DMS153 treated with DMSO at 0.1 percent for 48 hours (cell line): ENCODE measurements around the gene ATAD1.
"Not testable (repeated sequence)": the region's sequence is repeated elsewhere in the genome, so short reads cannot be mapped to it uniquely, and the experiment has no call there.

Source experiments
- DNase-seq: peaks from one replicate; lab custom pipeline; 2025; ENCODE audit not compliant: unreplicated experiment; lab: John Stamatoyannopoulos, UW

Gene ATAD1

GRCh38 chr10:87817609-87818504 is at the start of gene ATAD1:
TSS of gene ATAD1 (minus strand) at chr10:87818226. CDS start at chr10:87814599, 3,627 bp downstream.
- DNase-seq = peak; percentile 83

GRCh38 chr10:87867453-87867852 is 49.4 kb upstream of the ATAD1 start:
- DNase-seq = no peak

GRCh38 chr10:87866412-87866974 is 48.5 kb upstream of the ATAD1 start:
- no peak for DNase-seq

GRCh38 chr10:87865241-87865881 is 47.3 kb upstream of the ATAD1 start:
- no peak for DNase-seq

GRCh38 chr10:87864496-87865059 is 46.6 kb upstream of the ATAD1 start:
- DNase-seq = peak; percentile 13

- DNase-seq = not testable (repeated sequence)
Observed at GRCh38 chr10:87863951-87864495, 46.0 kb upstream of the ATAD1 start.

GRCh38 chr10:87863053-87863943 is 45.3 kb upstream of the ATAD1 start, which contains the start of the genes KLLN and PTEN:
TSS of gene KLLN (minus strand) at chr10:87863533. CDS start at chr10:87862487, 1,046 bp downstream.
TSS of gene PTEN (plus strand) at chr10:87863625. CDS start at chr10:87864470, 845 bp downstream.
- DNase-seq = peak; percentile 90

- peak; percentile 59 for DNase-seq
Observed at GRCh38 chr10:87862679-87863052, 44.6 kb upstream of the ATAD1 start.

- DNase-seq = peak; percentile 92
Observed at GRCh38 chr10:87861953-87862678, 44.1 kb upstream of the ATAD1 start.

GRCh38 chr10:87861566-87861952 is 43.5 kb upstream of the ATAD1 start:
- no peak for DNase-seq

GRCh38 chr10:87860816-87861403 is 42.9 kb upstream of the ATAD1 start:
- no peak for DNase-seq

GRCh38 chr10:87860156-87860795 is 42.2 kb upstream of the ATAD1 start:
- peak; percentile 54 for DNase-seq

GRCh38 chr10:87855665-87856064 is 37.6 kb upstream of the ATAD1 start:
- DNase-seq = not testable (repeated sequence)

- DNase-seq = not testable (repeated sequence)
Observed at GRCh38 chr10:87855247-87855646, 37.2 kb upstream of the ATAD1 start.

- no peak for DNase-seq
Observed at GRCh38 chr10:87852089-87852488, 34.1 kb upstream of the ATAD1 start.

- DNase-seq = peak; percentile 62
Observed at GRCh38 chr10:87850742-87851205, 32.7 kb upstream of the ATAD1 start.

GRCh38 chr10:87849001-87849400 is 31.0 kb upstream of the ATAD1 start:
- no peak for DNase-seq

GRCh38 chr10:87847550-87847949 is 29.5 kb upstream of the ATAD1 start:
- DNase-seq = no peak
